Measurements from ENCODE around the gene TUBB4A. TPM values are rescaled to one million over a fixed set of nuclear protein-coding genes. Genes with fewer than 3 reads are reported as not detected.

The TUBB4A gene
- total RNA-seq, 1 donor: not detected

DNA sequence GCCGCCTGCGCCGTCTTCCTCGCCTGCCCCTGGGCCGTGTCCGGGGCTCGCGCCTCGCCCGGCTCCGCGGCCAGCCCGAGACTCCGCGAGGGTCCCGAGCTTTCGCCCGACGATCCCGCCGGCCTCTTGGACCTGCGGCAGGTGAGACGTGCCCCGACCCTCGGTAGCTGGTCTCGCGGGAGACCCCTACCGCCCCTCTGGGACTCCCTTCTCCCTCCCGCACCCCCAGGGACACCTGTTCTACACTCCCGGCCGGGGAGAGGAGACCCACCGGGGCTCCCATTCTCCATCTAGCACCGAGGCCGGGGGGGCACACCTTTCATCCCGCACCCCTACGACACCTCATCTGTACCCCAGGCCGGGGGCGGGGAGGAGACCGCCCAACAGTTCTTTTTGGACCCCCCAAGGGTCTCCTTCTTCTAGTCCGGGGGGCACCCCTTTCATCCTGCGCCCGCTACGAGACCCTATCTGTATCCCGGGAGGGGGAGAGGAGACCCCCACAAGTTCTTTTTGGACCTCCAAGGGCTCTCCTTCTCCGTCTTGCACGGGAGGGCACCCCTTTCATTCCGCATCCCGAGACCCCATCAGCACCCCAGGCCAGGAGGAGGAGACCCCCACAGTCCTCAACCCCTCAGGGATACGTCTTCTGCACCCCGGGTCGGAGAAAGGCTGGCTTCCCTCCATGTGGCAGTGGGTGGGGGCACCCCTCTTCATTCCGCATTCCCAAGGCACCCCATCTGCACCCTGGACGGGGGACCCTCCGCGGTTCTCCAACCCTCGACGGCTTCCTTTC, 29.2 kb upstream of the TUBB4A start:
- H3K4me3 ChIP-seq (ENCODE audit: low read depth, low read length): peak overlapping the region; percentile 68
- no peak for DNase-seq (ENCODE audit: low read depth)
- TF ChIP-seq, protein P1, sequence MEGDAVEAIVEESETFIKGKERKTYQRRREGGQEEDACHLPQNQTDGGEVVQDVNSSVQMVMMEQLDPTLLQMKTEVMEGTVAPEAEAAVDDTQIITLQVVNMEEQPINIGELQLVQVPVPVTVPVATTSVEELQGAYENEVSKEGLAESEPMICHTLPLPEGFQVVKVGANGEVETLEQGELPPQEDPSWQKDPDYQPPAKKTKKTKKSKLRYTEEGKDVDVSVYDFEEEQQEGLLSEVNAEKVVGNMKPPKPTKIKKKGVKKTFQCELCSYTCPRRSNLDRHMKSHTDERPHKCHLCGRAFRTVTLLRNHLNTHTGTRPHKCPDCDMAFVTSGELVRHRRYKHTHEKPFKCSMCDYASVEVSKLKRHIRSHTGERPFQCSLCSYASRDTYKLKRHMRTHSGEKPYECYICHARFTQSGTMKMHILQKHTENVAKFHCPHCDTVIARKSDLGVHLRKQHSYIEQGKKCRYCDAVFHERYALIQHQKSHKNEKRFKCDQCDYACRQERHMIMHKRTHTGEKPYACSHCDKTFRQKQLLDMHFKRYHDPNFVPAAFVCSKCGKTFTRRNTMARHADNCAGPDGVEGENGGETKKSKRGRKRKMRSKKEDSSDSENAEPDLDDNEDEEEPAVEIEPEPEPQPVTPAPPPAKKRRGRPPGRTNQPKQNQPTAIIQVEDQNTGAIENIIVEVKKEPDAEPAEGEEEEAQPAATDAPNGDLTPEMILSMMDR (IDR thresholded peaks at IDR 0.05; ENCODE audit: insufficient read depth, low read depth, low read length): no peak

DNA sequence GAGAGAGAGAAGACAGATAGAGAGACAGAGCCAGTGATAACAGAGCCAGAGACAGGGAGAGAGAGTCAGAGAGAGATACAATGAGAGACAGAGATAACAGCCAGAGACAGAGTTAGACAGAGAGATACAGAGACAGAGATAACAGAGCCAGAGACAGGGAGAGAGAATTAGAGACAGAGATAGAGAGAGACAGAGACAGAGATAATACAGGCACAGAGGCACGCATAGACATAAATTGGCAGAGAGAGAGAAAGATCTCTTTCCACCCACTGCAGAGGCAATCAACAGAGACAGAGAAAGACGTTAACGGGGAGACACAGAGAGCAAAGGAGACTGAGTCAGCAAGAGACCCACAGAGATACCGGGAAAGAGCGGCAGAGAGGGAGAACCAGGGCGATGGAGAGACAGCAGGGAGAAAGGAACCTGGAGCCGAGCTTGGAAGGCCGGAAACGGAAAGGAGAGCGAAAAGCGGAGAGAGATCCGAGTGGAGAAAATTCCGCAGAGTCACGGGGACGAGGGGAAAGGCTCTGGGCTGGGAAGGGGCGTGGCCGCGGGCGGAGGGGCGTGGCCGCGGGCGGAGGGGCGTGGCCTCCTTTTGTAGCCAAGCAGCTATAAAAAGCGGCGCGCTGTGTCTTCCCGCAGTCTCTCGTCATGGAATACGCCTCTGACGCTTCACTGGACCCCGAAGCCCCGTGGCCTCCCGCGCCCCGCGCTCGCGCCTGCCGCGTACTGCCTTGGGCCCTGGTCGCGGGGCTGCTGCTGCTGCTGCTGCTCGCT, 28.5 kb upstream of the TUBB4A start, which contains the start of gene TNFSF9:
TNFSF9 (plus strand) TSS at position 641 of the 777 bp plus-strand sequence; CDS start at position 652, 11 bp downstream.
- peak within 1 kb of the TSS; percentile 68 for H3K4me3 ChIP-seq (ENCODE audit: low read depth, low read length)
- DNase-seq (ENCODE audit: low read depth): peak; percentile 78
- TF ChIP-seq, protein P1 (IDR thresholded peaks at IDR 0.05; ENCODE audit: insufficient read depth, low read depth, low read length): no peak

DNA sequence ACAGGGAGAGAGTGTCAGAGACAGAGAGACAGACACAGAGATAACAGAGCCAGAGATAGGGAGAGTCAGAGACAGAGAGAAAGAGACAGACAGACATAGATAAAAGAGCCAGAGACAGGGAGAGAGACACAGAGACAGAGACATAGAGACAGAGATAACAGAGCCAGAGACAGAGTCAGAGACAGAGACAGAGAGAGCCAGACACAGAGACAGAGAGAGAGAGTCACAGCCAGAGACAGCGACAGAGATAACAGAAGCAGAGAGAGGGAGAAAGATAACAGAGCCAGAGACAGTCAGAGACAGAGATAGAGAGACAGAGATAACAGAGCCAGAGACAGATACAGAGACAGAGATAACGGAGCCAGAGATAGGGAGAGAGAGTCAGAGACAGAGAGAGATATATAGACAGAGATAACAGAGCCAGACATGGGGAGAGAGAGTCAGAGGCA, 27.9 kb upstream of the TUBB4A start:
- peak overlapping the region; percentile 68 for H3K4me3 ChIP-seq (ENCODE audit: low read depth, low read length)
- no peak for DNase-seq (ENCODE audit: low read depth)
- TF ChIP-seq, protein P1 (IDR thresholded peaks at IDR 0.05; ENCODE audit: insufficient read depth, low read depth, low read length): no peak

DNA sequence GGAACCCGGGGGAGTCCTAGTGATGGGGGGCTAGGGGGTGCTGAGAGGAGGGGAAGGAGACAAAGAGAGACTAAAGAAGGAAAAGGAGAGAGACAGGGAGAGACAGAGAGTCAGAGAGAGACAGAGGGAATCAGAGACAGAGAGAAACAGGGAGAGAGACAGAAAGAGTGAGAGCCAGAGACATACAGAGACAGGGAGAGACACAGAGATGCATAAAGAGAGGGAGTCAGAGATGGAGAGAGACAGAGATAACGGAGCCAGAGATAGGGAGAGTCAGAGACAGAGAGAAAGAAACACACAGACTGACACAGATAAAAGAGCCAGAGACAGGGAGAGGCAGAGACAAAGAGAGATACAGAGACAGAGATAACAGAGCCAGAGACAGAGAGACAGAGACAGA, 27.2 kb upstream of the TUBB4A start:
- DNase-seq (ENCODE audit: low read depth): no peak
- no peak overlapping the region for H3K4me3 ChIP-seq (ENCODE audit: low read depth, low read length)
- TF ChIP-seq, protein P1 (IDR thresholded peaks at IDR 0.05; ENCODE audit: insufficient read depth, low read depth, low read length): no peak

DNA sequence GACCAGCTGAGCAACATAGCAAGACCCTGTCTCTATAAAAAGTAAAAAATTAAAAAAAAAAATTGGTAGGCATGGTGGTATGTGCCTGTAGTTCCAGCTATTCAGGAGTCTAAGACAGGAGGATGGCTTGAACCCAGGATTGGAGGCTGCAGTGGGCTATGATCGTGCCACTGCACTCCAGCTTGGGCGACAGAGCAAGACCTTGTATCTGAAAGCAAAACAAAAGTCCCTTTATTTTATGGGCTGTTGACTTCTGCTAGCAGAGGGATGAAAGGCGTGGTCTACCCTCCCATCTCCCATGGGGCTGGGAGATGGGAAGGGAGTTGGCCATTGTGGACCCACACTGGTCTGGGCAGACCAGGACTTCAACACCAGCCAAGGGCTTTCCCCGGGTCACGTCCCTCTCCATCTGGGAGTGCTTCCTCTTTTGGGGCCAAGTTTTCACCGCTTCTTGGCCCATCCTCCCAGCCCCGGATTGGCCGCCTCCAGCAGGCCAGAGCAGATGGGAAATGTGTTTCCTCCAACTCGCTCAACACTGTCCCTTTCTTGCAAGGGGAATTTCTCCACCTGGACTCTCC, 26.5 kb upstream of the TUBB4A start:
- no peak overlapping the region for H3K4me3 ChIP-seq (ENCODE audit: low read depth, low read length)
- no peak for DNase-seq (ENCODE audit: low read depth)
- TF ChIP-seq, protein P1 (IDR thresholded peaks at IDR 0.05; ENCODE audit: insufficient read depth, low read depth, low read length): no peak

DNA sequence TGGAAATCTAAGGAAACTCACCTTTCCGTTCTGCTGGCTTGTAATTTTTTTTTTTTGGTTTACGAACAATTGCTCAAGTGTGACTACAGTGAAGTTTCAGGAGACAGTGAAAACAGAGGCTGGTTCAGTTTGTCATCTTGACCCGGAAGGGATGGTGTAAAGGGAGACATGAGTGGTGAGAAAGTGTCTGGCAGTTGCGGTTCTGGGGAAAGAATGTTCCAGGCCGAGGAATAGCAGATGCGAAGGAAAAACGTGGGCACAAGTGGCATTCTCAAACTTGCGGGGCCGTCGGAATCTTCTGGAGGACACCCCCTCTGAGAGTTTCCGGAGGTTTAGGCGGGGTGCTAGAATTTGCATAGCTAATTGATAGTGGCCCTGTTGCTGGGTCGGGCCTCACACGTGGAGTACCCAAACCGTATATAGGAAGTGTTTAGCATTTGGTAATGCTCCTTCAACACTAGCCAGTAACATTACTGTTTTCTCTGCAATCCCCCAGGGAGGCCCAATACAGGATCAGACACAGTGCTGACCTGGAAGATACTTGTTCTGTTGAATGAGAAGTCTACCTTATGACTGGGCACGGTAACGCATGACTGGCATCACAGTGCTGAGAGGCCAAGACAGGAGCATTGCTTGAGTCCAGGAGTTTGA, 25.9 kb upstream of the TUBB4A start:
- no peak for DNase-seq (ENCODE audit: low read depth)
- H3K4me3 ChIP-seq (ENCODE audit: low read depth, low read length): no peak overlapping the region
- TF ChIP-seq, protein P1 (IDR thresholded peaks at IDR 0.05; ENCODE audit: insufficient read depth, low read depth, low read length): no peak
